ENCODE data around the gene CALHM3. TPM values are rescaled to one million over a fixed set of nuclear protein-coding genes. Genes with fewer than 3 reads are reported as not detected.

Gene CALHM3
- total and polyA plus RNA-seq, 2 of the 13 experiments (the other 11 are each of a cell fraction or from before 2014, with no cell fraction given): not detected

- no peaks in the 10 kb centered on the region for H3K9me3 ChIP-seq (ENCODE audit: low read length)
- POLR2A ChIA-PET: no interaction called here
- TF ChIP-seq ARNT (IDR thresholded peaks at IDR 0.05): no peak
- no peak for TF ChIP-seq MLX (CRISPR knock-in tag; IDR thresholded peaks at IDR 0.05)
- TF ChIP-seq ZNF232 (CRISPR knock-in tag; IDR thresholded peaks at IDR 0.05; ENCODE audit: borderline replicate concordance): no peak
- TF ChIP-seq DNMT1 (CRISPR knock-in tag; IDR thresholded peaks at IDR 0.05): no peak
- TF ChIP-seq, protein P1, sequence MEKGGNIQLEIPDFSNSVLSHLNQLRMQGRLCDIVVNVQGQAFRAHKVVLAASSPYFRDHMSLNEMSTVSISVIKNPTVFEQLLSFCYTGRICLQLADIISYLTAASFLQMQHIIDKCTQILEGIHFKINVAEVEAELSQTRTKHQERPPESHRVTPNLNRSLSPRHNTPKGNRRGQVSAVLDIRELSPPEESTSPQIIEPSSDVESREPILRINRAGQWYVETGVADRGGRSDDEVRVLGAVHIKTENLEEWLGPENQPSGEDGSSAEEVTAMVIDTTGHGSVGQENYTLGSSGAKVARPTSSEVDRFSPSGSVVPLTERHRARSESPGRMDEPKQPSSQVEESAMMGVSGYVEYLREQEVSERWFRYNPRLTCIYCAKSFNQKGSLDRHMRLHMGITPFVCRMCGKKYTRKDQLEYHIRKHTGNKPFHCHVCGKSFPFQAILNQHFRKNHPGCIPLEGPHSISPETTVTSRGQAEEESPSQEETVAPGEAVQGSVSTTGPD (CRISPR knock-in tag; IDR thresholded peaks at IDR 0.05): no peak
- H3K27me3 ChIP-seq (ENCODE audit: control insufficient read depth in 1 of 2, insufficient read depth in 2 of 2, low read length in 2 of 2): peaks cover 4 to 62% of the 10 kb centered on the region in 2 experiments; a peak in 3 of 5 replicates
- no peak for DNase-seq (ENCODE audit: low spot score)
- FAIRE-seq: no peak
- in situ Hi-C loops (cut with HindIII; ENCODE audit: extremely low pct_ligation_motif_present, low pct_unique_long_range_greater_than_20kb) (no loop called here), intact Hi-C loops (cut with micrococcal nuclease; ENCODE audit: unreplicated experiment) (no loop called here)
- no peak overlapping the region for H2AFZ ChIP-seq (ENCODE audit: low read length)
- ATAC-seq: no peak
- H3K9ac ChIP-seq (ENCODE audit: insufficient read depth, low read depth, low read length): no peak overlapping the region
- CTCF ChIA-PET (ENCODE audit: low intra/inter-chr PET ratio, low total read pairs): no interaction called here
- no peak overlapping the region for H3K4me3 ChIP-seq (replicated peaks in 1 of 3; ENCODE audit: insufficient read depth in 1 of 3, low read depth in 2 of 3, low read length in 3 of 3)
- no peak overlapping the region for H3K4me2 ChIP-seq (ENCODE audit: low read depth, low read length)
- H3K27ac ChIP-seq (ENCODE audit: extremely low read length, insufficient read depth, low read length): no peak overlapping the region
- H3K79me2 ChIP-seq (ENCODE audit: insufficient read depth, low read length): no peaks in the 10 kb centered on the region
- no TSS peak for BruUV-seq (replicated peaks)
- H4K20me1 ChIP-seq (ENCODE audit: insufficient read depth, low read length): no peaks in the 10 kb centered on the region
- no peaks in the 10 kb centered on the region for H3K36me3 ChIP-seq (replicated peaks in 1 of 2; ENCODE audit: control insufficient read depth in 1 of 2, insufficient read depth in 2 of 2, low read length in 2 of 2)
- WGBS (ENCODE audit: low lambda C conversion rate): 52% methylated on average over 7 of the region's 13 CpGs
- peaks cover 12% of the 10 kb centered on the region for H3K4me1 ChIP-seq (ENCODE audit: insufficient read depth, low read length)
Measured at GRCh38 chr10:103502849-103503660, 24.0 kb upstream of the CALHM3 start.

GRCh38 chr10:103501186-103501585, 22.1 kb upstream of the CALHM3 start:
- Histone ChIP-seq H4K20me1 (ENCODE audit: insufficient read depth, low read length) (no peaks in the 10 kb centered on the region), H3K79me2 (ENCODE audit: insufficient read depth, low read length) (no peaks in the 10 kb centered on the region), H3K36me3 (replicated peaks in 1 of 2; ENCODE audit: control insufficient read depth in 1 of 2, insufficient read depth in 2 of 2, low read length in 2 of 2) (no peaks in the 10 kb centered on the region), H3K27ac (ENCODE audit: extremely low read length, insufficient read depth, low read length) (no peak overlapping the region), H3K9me3 (ENCODE audit: low read length) (no peaks in the 10 kb centered on the region), H3K4me3 (replicated peaks in 1 of 3; ENCODE audit: insufficient read depth in 1 of 3, low read depth in 2 of 3, low read length in 3 of 3) (no peak overlapping the region), H2AFZ (ENCODE audit: low read length) (no peak overlapping the region), H3K4me1 (ENCODE audit: insufficient read depth, low read length) (peaks cover 12% of the 10 kb centered on the region), H3K27me3 (ENCODE audit: control insufficient read depth in 1 of 2, insufficient read depth in 2 of 2, low read length in 2 of 2) (peaks cover 2 to 63% of the 10 kb centered on the region in 2 experiments; a peak in 3 of 5 replicates), H3K9ac (ENCODE audit: insufficient read depth, low read depth, low read length) (no peak overlapping the region), H3K4me2 (ENCODE audit: low read depth, low read length) (no peak overlapping the region)
- WGBS (ENCODE audit: low lambda C conversion rate): 36% methylated on average over 3 of the region's 3 CpGs
- in situ Hi-C loops (cut with HindIII; ENCODE audit: extremely low pct_ligation_motif_present, low pct_unique_long_range_greater_than_20kb) (no loop called here), intact Hi-C loops (cut with micrococcal nuclease; ENCODE audit: unreplicated experiment) (no loop called here)
- ATAC-seq (no peak), FAIRE-seq (no peak), DNase-seq (ENCODE audit: low spot score) (no peak)
- POLR2A ChIA-PET: no interaction called here
- BruUV-seq (replicated peaks): no TSS peak
- CTCF ChIA-PET (ENCODE audit: low intra/inter-chr PET ratio, low total read pairs): no interaction called here
- TF ChIP-seq ZKSCAN5 (CRISPR knock-in tag; IDR thresholded peaks at IDR 0.05) (no peak), RCOR2 (CRISPR knock-in tag; IDR thresholded peaks at IDR 0.05) (no peak), NFE2 (CRISPR knock-in tag; IDR thresholded peaks at IDR 0.05) (no peak), ZNF256 (CRISPR knock-in tag; conservative IDR thresholded peaks at IDR 0.05) (no peak)
